Large intestine (tissue), 12 donors: ENCODE data around the gene TEDDM1. TPM values are rescaled to one million over a fixed set of nuclear protein-coding genes. Genes with fewer than 3 reads are reported as not detected.
"Not testable (repeated sequence)": the region's sequence is repeated elsewhere in the genome, so short reads cannot be mapped to it uniquely, and the experiment has no call there.

Experiments used
- DNase-seq, 2 donors: peaks; one replicate each; pipeline versions ENCODE4 v3.0.0 to v3.0.0-alpha.2; 2013
- H3K27ac ChIP-seq: one replicate; pipeline ENCODE4 v1.5.1; 2013; ENCODE audit warnings: low read length
- H3K27me3 ChIP-seq: 2 replicates; pipeline ENCODE4 v1.6.1; 2013; ENCODE audit warnings: low read length; ENCODE audit not compliant: control insufficient read depth, insufficient read depth
- H3K36me3 ChIP-seq: 2 replicates; pipeline ENCODE4 v1.6.1; 2013; ENCODE audit warnings: low read length; ENCODE audit not compliant: control insufficient read depth, insufficient read depth
- H3K4me1 ChIP-seq: one replicate; pipeline ENCODE4 v1.6.1; 2013; ENCODE audit warnings: low read length; ENCODE audit not compliant: control insufficient read depth, insufficient read depth
- H3K4me3 ChIP-seq: one replicate; pipeline ENCODE4 v1.5.1; 2013; ENCODE audit warnings: low read length
- H3K9me3 ChIP-seq: one replicate; pipeline ENCODE4 v1.6.1; 2013; ENCODE audit warnings: mild to moderate bottlenecking, low read depth, low read length, moderate library complexity; ENCODE audit not compliant: control insufficient read depth
- WGBS: methylation state at CpG from one replicate; pipeline ENCODE4 v1.1.5; 2013; ENCODE audit warnings: low lambda C conversion rate; ENCODE audit not compliant: insufficient coverage; 5-methylcytosine and 5-hydroxymethylcytosine counted together
- long read RNA-seq, 11 donors: transcript quantifications; one replicate each; lab custom pipeline, GENCODE V29; 2026
- polyA plus RNA-seq: library from polyadenylated mRNA; unstranded; fragments of 120-200 nt; gene quantifications from one replicate; pipeline ENCODE4 v1.2.1, GENCODE V29; 2013

TEDDM1 gene, protein sequence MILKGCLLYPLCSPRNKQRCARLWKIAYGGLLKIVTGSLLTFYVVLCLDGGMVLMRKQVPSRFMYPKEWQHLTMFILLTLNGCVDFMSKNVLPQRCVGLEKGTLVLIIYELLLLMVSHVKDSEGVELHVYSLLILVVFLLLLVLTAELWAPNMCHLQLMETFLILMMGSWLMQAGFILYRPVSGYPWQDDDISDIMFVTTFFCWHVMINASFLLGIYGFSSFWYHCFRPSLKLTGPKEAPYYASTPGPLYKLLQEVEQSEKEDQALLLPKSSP
- 0.09 TPM for polyA plus RNA-seq
- long read RNA-seq, donor 1, result 0 reads
- long read RNA-seq, donor 2, result 0 reads
- long read RNA-seq, donor 3, result 0 reads
- long read RNA-seq, donor 4, result 0 reads
- long read RNA-seq, donor 5, result 0 reads
- long read RNA-seq, donor 6, result 0 reads
- long read RNA-seq, donor 7, result 0 reads
- long read RNA-seq, donor 8, partial matches to known transcripts, result 0 of 2 reads
- long read RNA-seq, donor 8, other reads (novel, unspliced or antisense), result 0 of 2 reads
- long read RNA-seq, donor 9, result 0 reads
- long read RNA-seq, donor 10, result 0 reads
- long read RNA-seq, donor 11, result 0 reads

DNA sequence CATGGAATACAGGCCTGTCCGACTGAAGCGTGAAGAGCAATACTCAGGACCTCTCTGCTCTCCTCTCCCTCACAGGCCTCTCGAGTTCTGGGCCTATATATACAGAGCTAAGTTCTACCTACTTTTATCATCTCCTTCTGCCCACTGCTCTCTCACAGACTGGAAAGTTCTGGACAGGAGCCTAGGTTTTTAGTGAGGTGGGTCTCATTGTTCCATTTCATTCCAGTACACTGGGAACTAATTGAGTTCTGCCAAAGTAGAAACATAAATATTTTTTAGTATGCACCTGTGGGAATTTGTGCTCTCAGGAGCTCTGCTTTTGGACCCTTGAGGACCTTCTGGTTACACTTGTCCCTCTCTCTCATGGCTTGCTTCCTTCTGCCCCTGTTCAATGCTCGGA is at the start of gene TEDDM1:
TSS of gene TEDDM1 (minus strand) at position 101 of the 400 bp plus-strand sequence. CDS start 182 bp downstream, outside the sequence.
- Histone ChIP-seq H3K4me1 (no peaks in the 10 kb centered on the region), H3K27ac (no peak within 1 kb of the TSS), H3K36me3 (no peaks in the 10 kb centered on the region), H3K4me3 (no peak within 1 kb of the TSS), H3K9me3 (no peaks in the 10 kb centered on the region), H3K27me3 (no peaks in the 10 kb centered on the region)
- no peak for DNase-seq
- no CpG with 5 or more reads among the region's 4 CpGs for WGBS

DNA sequence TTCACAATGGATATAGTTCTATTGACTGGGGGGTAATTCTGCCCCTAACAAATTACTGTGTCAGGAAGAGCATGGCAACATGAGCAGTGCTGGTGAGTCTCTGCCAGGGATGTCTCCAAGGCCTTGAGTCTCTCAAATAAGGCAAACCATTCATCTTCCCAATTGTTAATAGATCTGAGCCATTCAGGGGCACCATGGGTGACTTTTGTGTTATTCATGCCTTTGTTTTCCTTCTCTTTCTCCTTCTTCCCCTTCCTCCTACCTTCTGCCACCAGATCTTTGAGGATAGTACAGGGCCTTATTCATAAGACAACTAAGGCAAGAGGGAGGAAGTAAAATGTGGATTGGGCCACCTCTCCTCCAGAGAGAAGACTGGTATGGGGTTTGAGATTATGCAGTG is 49.6 kb upstream of the TEDDM1 start, which contains the start of gene RGSL1:
TSS of gene RGSL1 (plus strand) at position 60 of the 400 bp plus-strand sequence. CDS start at position 80, 20 bp downstream.
- no peaks in the 10 kb centered on the region for H3K36me3 ChIP-seq
- H3K9me3 ChIP-seq, result no peaks in the 10 kb centered on the region
- no peaks in the 10 kb centered on the region for H3K4me1 ChIP-seq
- H3K27ac ChIP-seq, result no peak within 1 kb of the TSS
- no peak within 1 kb of the TSS for H3K4me3 ChIP-seq
- DNase-seq, result no peak
- no peaks in the 10 kb centered on the region for H3K27me3 ChIP-seq

DNA sequence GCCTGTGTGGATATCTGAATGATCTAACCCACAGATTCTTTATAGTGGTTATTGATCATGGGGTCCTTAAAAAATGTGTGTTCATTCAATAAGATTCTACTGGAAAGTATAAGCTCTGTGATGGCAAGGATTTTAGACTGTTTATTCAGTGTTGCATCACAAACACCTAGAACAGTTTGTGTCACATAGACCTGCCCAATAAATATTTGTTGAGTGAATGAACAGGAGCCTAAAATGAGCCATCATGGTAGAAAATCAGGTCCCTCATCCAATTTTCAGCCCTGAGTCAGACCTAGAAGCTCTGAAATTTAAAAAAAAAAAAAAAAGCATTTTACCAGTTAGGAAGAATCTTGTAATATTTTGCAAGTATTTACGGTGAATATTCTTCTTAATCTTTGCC is 47.2 kb upstream of the TEDDM1 start:
- H3K36me3 ChIP-seq, result no peaks in the 10 kb centered on the region
- 88% methylated on average over 1 of the region's 1 CpG for WGBS
- H3K27ac ChIP-seq, result no peak overlapping the region
- no peaks in the 10 kb centered on the region for H3K27me3 ChIP-seq
- no peak for DNase-seq
- no peak overlapping the region for H3K4me3 ChIP-seq
- no peaks in the 10 kb centered on the region for H3K9me3 ChIP-seq
- no peaks in the 10 kb centered on the region for H3K4me1 ChIP-seq

DNA sequence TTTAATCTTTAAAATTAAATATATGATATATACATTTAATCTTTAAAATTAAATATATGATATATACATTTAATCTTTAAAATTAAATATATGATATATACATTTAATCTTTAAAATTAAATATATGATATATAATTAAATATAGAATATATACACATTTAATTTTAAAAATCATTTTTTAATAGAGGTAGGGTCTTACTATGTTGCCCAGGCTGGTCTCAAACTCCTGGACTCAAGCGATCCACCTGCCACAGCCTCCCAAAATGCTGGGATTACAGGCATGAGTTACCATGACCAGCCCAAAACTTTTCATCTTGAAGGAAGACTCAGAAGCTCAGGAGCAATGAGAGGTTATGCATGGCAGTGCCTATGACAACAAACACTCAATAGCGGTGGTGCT is 46.7 kb upstream of the TEDDM1 start:
- not testable (repeated sequence) for H3K9me3 ChIP-seq, H3K4me1 ChIP-seq, H3K27ac ChIP-seq, H3K36me3 ChIP-seq, H3K27me3 ChIP-seq, DNase-seq, H3K4me3 ChIP-seq
- WGBS, result no CpG with 5 or more reads among the region's 2 CpGs

DNA sequence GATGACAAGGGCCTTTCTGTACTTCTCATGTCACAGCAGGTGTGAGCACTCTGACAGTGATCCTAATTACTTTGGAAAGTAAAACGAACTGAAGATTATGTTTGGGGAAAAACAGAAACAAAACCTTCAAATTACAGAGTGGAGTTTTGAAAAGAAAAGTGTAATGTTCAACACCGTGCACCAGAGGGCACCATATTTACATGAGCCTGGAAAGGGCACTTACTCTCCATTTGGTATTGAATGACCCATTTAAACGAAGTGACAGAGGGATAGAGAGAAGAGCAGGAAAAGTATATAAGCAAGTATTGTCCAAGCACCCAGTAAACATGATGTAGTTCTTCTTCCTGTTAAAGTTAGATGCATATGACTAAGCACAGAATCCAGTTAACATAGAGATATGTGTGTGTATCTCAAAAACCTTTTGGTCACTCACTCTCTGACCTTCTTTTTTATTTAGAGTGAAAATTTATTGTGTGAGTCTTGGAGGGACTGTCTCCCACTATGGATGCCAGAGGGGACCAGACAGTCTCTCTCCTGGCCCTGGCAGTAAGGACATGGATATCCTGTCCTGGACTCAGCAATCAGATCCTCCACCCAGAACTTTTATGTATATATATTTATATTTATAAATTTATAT is 45.7 kb upstream of the TEDDM1 start:
- no peak overlapping the region for H3K27ac ChIP-seq

DNA sequence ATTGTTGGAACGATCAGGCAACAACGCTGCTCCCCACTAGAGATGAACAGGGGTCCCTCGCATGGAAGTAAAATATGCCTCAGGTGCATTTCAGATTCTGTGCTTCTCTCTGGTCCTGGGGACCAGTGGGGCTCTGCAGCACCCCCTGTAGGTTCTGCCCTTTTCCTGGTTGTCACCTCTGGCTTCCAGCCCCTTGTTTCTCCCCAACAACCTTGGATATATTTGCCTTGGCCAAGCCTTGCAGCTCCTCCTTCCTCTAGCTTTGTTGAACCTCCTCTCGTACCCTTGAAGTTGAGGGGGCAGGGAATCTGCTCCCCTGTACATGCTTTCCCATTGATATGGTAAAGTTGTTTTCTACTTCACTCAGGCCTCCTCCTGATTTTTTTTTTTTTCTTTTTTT is 44.0 kb upstream of the TEDDM1 start:
- DNase-seq, result no peak
- 83% methylated on average over 1 of the region's 4 CpGs for WGBS

More for the DNA sequence above, 45.7 kb upstream of the TEDDM1 start:
- 0% methylated on average over 1 of the region's 3 CpGs for WGBS
- no peaks in the 10 kb centered on the region for H3K36me3 ChIP-seq
- H3K4me3 ChIP-seq, result no peak overlapping the region
- no peaks in the 10 kb centered on the region for H3K4me1 ChIP-seq
- H3K27me3 ChIP-seq, result no peaks in the 10 kb centered on the region
- H3K9me3 ChIP-seq, result no peaks in the 10 kb centered on the region
- peak in 1 of 2 donors; percentile 19 for DNase-seq

DNA sequence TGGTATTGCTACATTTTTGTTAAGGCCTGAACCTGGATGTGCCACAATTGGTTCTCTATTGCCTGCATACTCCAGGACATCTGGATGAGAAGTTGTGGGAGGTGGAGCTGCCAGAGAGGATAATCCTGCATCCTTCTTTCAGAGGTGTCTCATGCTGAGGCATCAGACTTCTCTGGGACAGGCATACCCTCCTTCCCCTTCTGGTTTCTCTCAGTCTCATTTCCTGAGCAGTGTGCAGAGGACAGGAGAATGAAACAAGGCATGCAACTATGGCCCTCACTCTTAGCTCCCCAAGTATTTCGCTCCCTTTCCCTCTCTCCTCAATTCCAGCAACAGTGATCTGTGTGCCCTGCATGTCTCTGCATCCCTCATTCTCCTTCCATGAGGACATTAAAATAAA is 41.9 kb upstream of the TEDDM1 start:
- DNase-seq, result no peak
- peaks cover 4% of the 10 kb centered on the region for H3K9me3 ChIP-seq
- H3K4me1 ChIP-seq, result no peaks in the 10 kb centered on the region
- no peak overlapping the region for H3K4me3 ChIP-seq
- no peaks in the 10 kb centered on the region for H3K36me3 ChIP-seq
- H3K27ac ChIP-seq, result no peak overlapping the region
- H3K27me3 ChIP-seq, result no peaks in the 10 kb centered on the region
- WGBS, result no CpG with 5 or more reads among the region's 1 CpG

More for the DNA sequence above, 44.0 kb upstream of the TEDDM1 start:
- H3K4me1 ChIP-seq, result no peaks in the 10 kb centered on the region
- no peaks in the 10 kb centered on the region for H3K27me3 ChIP-seq
- H3K27ac ChIP-seq, result no peak overlapping the region
- no peaks in the 10 kb centered on the region for H3K36me3 ChIP-seq
- H3K4me3 ChIP-seq, result no peak overlapping the region
- peaks cover 4% of the 10 kb centered on the region for H3K9me3 ChIP-seq

DNA sequence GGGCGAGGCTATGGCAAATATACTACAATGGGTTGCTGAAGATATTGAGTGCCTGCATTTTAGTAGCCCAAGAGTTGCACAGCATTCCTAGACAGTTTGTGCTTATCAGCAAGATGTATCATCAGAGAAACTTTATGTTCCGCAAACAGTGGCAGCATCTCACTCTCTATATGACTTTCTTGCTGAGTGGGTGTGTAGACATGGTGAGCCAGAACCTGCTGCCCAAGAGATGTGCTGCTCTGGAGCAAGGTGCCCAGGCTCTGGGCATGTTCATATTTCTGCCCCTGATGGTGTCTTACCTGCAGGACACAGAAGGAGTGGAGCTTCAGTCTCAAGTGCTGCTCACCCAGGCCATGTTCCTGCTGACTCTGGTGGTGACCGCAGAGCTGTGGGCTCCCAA is 41.3 kb upstream of the TEDDM1 start:
- no CpG with 5 or more reads among the region's 3 CpGs for WGBS
- H3K9me3 ChIP-seq, result peaks cover 4% of the 10 kb centered on the region
- H3K4me3 ChIP-seq, result no peak overlapping the region
- no peak for DNase-seq
- no peak overlapping the region for H3K27ac ChIP-seq
- no peaks in the 10 kb centered on the region for H3K4me1 ChIP-seq
- H3K36me3 ChIP-seq, result no peaks in the 10 kb centered on the region
- H3K27me3 ChIP-seq, result no peaks in the 10 kb centered on the region

DNA sequence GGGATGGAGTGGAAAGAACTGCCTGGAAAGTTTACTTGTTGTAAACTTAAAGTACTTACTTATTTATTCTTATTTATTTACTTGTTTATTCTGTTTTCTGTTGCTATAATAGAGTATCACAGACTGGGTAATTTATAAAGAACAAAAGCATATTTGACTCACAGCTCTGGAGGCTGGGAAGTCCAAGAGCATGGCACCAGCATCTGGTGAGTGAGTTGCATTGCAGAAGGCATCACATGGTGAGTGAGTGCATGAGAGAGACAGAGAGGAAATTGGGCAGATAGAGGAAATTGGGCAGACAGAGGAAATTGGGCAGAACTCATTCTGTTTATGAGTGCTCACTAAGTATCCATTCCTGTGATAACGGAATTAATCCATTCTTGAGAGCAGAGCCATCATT is 37.9 kb upstream of the TEDDM1 start:
- Histone ChIP-seq H3K27me3 (no peaks in the 10 kb centered on the region), H3K4me1 (no peaks in the 10 kb centered on the region), H3K27ac (no peak overlapping the region), H3K4me3 (no peak overlapping the region), H3K36me3 (no peaks in the 10 kb centered on the region), H3K9me3 (peaks cover 4% of the 10 kb centered on the region)
- DNase-seq, result no peak
- no CpG with 5 or more reads among the region's 1 CpG for WGBS

DNA sequence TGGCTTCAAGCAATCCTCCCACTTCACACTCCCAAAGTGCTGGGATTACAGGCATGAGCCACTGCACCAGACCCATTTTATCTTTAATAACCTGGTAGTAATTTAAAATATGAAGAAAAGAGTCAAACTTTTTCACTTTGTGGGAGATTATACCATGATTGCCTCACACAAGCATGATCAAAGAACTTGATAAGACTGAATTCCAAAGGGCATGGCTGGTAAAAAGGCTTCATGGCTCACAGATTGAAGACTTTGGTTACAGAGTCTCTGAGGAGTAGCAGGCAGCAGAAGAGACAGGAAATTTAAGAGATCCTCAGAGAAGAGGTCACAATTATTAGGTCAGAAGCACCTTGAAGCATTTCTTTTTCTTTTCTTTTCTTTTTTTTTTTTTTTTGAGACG is 33.1 kb upstream of the TEDDM1 start:
- no peaks in the 10 kb centered on the region for H3K36me3 ChIP-seq
- no peak overlapping the region for H3K27ac ChIP-seq
- H3K9me3 ChIP-seq, result no peaks in the 10 kb centered on the region
- H3K27me3 ChIP-seq, result no peaks in the 10 kb centered on the region
- no CpG with 5 or more reads among the region's 1 CpG for WGBS
- H3K4me3 ChIP-seq, result no peak overlapping the region
- no peak for DNase-seq
- H3K4me1 ChIP-seq, result no peaks in the 10 kb centered on the region
